ENCODE measurements around the gene IGHMBP2.

Gene IGHMBP2

DNA sequence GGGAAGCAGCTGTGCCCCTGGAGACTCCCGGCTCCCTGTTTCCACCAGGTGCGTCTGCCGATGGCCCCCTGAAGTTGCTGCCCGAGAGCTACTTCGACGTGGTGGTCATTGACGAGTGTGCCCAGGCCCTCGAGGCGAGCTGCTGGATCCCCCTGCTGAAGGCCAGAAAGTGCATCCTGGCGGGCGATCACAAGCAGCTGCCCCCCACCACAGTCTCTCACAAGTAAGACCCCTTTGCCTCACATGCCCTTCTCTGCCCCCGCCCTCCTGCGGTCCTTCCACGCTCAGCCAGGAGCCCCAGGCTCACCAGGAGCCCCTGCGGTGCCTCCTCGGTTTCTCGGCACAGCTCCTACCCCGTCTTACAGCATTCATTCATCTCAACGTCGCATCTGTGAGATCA, 25.4 kb downstream of the IGHMBP2 start:
- TF ChIP-seq, protein P1, sequence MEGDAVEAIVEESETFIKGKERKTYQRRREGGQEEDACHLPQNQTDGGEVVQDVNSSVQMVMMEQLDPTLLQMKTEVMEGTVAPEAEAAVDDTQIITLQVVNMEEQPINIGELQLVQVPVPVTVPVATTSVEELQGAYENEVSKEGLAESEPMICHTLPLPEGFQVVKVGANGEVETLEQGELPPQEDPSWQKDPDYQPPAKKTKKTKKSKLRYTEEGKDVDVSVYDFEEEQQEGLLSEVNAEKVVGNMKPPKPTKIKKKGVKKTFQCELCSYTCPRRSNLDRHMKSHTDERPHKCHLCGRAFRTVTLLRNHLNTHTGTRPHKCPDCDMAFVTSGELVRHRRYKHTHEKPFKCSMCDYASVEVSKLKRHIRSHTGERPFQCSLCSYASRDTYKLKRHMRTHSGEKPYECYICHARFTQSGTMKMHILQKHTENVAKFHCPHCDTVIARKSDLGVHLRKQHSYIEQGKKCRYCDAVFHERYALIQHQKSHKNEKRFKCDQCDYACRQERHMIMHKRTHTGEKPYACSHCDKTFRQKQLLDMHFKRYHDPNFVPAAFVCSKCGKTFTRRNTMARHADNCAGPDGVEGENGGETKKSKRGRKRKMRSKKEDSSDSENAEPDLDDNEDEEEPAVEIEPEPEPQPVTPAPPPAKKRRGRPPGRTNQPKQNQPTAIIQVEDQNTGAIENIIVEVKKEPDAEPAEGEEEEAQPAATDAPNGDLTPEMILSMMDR (IDR thresholded peaks at IDR 0.05; ENCODE audit: low read depth, low read length) = no peak
- no peak for DNase-seq (ENCODE audit: extremely low read depth, low read depth)

DNA sequence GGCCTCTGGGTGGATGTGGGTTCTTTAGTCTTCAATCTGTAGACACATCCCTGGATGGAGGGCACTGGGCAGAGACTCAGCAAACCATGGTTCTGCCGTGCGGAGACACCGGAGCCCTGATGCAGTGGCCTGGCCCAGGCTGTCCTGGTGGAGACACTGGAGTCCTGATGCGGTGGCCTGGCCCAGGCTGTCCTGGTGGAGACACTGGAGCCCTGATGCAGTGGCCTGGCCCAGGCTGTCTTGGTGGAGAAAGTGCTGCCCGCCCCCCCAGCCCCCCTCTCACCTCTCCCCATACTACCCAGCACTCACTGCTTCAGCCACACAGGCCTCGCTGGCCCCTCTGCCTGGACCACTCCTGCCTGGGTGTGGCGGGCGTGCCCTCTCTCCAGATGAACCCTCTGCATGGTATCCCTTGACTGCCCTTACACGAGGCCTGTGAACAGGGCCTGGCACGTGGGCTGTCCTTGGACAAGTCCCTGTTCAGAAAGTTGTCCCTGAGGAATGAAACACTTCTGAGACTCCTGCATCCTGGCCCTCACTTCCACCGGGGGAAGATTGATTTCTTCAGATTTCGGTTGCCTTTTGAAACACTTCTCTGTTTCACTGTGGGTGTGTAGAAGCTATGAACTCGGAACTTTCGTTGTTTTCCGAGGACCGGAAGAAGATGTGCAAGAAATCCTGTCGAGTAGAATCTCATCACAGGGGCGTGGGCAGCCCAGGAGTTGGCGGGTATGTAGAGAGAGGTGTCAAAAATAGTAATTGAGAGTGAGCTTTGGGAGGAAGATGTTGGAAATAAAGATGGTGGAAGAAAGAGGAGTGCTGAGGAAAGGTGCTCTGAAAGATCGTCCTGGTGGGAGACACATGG, 26.2 kb downstream of the IGHMBP2 start:
- TF ChIP-seq, protein P1 (IDR thresholded peaks at IDR 0.05; ENCODE audit: low read depth, low read length) = no peak
- no peak for DNase-seq (ENCODE audit: extremely low read depth, low read depth)

DNA sequence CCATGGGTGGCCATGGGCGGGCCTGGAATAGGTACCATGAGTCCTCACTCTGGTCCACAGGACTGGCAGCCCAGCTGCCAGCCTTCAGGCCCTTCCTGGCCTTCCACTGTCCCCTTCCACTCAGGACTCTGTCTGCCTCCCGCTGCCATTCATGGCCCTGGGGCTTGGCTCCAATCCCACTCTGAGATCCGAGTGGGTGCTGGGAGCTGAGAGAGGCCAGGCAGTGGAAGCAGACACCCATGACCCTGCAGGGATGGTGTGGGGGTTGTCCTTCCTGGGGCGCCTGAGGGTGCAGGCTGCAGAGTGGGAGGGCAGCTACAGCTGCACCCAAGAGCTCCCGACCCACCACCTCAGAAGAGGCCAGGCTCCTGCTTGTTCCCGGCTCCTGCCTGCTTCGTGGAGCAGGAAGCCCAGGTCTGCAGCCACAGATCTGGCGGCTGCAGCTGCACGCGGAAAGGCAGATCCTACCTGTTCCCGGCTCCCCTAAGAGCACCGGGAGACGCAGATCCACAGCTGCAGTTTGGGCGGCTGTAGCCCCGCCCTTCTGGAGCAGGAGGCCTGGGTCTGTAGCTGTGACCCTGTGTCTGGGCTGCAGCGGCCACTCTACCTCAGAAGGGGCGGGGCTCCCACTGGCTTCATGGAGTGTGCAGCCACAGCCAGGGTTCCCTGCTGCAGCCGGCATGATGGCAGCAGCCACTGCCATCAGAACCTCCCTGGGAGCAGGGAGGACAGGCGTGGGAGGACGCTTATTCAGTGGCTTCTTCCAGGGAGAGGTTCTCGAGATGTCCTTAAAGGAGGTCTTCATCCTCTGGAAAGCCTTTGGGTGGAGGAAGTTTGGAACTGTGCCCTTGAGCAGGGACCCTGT, 27.5 kb downstream of the IGHMBP2 start:
- TF ChIP-seq, protein P1 (IDR thresholded peaks at IDR 0.05; ENCODE audit: low read depth, low read length) = no peak
- no peak for DNase-seq (ENCODE audit: extremely low read depth, low read depth)

DNA sequence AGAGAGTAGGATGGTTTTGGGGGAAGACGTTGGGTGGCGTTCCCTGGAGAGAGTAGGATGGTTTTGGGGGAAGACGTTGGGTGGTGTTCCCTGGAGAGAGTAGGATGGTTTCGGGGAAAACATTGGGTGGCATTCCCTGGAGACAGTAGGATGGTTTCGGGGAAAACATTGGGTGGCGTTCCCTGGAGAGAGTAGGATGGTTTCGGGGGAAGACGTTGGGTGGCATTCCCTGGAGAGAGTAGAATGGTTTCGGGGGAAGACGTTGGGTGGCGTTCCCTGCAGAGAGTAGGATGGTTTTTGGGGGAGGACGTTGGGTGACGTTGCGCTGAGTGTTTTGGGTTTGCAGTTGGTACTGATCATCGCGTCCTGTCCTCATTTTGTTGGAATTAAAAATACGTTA, 28.2 kb downstream of the IGHMBP2 start:
- DNase-seq (ENCODE audit: extremely low read depth, low read depth) = no peak
- TF ChIP-seq, protein P1 (IDR thresholded peaks at IDR 0.05; ENCODE audit: low read depth, low read length) = no peak

DNA sequence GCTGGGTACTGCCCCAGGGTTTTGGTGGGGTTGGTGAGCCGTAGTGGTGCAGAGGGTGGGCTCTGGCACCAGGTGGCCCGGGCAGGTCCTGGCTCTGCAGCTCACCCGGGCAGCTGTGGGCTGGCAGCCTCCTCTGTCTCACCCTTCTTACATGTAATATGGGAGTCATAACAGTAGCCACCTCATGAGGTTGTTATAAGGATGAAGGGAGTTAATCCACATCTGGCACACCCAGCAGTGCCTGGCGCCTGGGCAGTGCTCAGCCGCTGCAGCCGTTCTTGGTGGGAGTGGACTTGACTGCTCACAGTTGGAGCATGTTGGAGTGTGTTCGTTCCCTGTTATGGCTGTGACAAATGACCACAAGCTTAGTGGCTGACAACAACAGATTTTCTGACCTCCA, 28.7 kb downstream of the IGHMBP2 start:
- TF ChIP-seq, protein P1 (IDR thresholded peaks at IDR 0.05; ENCODE audit: low read depth, low read length) = no peak
- DNase-seq (ENCODE audit: extremely low read depth, low read depth) = no peak

DNA sequence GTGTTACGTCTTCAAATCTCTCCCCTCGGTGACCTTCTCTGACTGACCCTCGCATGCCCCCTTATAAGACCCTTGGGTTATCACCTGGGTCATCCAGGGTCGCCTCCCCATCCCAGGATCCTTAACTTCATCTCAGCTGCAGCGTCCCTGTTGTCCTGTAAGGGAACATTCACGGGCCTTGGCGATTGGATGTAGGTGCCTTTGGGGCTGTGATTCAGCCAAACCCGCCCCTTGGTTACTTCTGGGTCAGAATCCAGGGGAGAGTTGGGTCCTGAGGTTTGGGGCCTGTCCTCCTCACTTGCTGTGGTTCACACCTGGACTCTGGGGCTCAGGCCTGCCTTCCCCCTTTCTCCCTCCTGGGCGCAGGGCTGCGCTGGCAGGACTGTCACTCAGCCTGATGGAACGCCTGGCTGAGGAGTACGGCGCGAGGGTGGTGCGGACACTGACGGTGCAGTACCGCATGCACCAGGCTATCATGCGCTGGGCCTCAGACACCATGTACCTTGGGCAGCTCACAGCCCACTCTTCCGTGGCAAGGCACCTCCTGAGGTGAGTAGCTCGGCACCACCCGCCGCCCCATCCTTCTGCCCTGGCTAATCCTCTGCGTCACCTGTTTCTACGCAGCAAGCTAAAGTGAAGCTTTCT, 29.4 kb downstream of the IGHMBP2 start:
- TF ChIP-seq, protein P1 (IDR thresholded peaks at IDR 0.05; ENCODE audit: low read depth, low read length) = no peak
- DNase-seq (ENCODE audit: extremely low read depth, low read depth) = no peak

Data from AG09319 (cell line).